GM12878 (cell line): ENCODE data around the gene TOP2B.

Experiments used
- ATF3 ChIP-seq: IDR thresholded peaks from 2 replicates; pipeline ENCODE4 v1.6.1; 2011; ENCODE audit warnings: low read depth, mild to moderate bottlenecking, low read length, moderate library complexity, borderline replicate concordance; ENCODE audit errors: extremely low read depth
- CHD1 ChIP-seq: IDR thresholded peaks from 2 replicates; pipeline ENCODE4 v1.6.1; 2012; ENCODE audit warnings: low read depth, low read length, improper control_type of control experiment
- CTCF ChIP-seq, 3 experiments: IDR thresholded peaks in 2 of 3; conservative IDR thresholded peaks in 1 of 3; 2 replicates each; pipeline ENCODE4 v1.5.1; 2011; ENCODE audit warnings: low read depth in 3 of 3, low read length in 3 of 3, mild to moderate bottlenecking in 3 of 3, control low read depth in 2 of 3, moderate library complexity in 2 of 3, inconsistent platforms in 1 of 3, mixed read lengths in 1 of 3; ENCODE audit not compliant: control insufficient read depth in 2 of 3, insufficient read depth in 1 of 3; ENCODE audit errors: extremely low read depth in 1 of 3
- EP300 ChIP-seq, 2 experiments: fragments of 150-350 bp in 1 of 2; IDR thresholded peaks; 2 replicates each; pipeline ENCODE4 v1.6.1; 2011 to 2012; ENCODE audit warnings: low read depth in 2 of 2, low read length in 2 of 2, borderline replicate concordance in 1 of 2, improper control_type of control experiment in 1 of 2, inconsistent platforms in 1 of 2; ENCODE audit not compliant: control insufficient read depth in 1 of 2
- MAX ChIP-seq: IDR thresholded peaks from 2 replicates; pipeline ENCODE4 v1.6.1; 2012; ENCODE audit warnings: low read depth, low read length, improper control_type of control experiment
- NR2C2 ChIP-seq: IDR thresholded peaks from 2 replicates; pipeline ENCODE4 v1.6.1; 2011; ENCODE audit warnings: borderline replicate concordance, low read depth; ENCODE audit not compliant: control insufficient read depth, insufficient read length
- POLR2A ChIP-seq: IDR thresholded peaks from 2 replicates; pipeline ENCODE4 v1.6.1; 2011; ENCODE audit warnings: low read depth, mild to moderate bottlenecking, low read length
- POLR2AphosphoS5 ChIP-seq: IDR thresholded peaks from 2 replicates; pipeline ENCODE4 v1.6.1; 2011; ENCODE audit warnings: mild to moderate bottlenecking, low read length, inconsistent platforms
- ZBED1 ChIP-seq: IDR thresholded peaks from 2 replicates; pipeline ENCODE4 v1.6.1; 2016; ENCODE audit warnings: borderline replicate concordance
- ZBTB11 ChIP-seq: fragments of 450-650 bp; formaldehyde crosslinking; IDR thresholded peaks from 2 replicates; pipeline ENCODE4 v1.5.0; 2022; ENCODE audit warnings: mild to moderate bottlenecking, missing genetic modification characterization
- ZNF384 ChIP-seq: IDR thresholded peaks from 2 replicates; pipeline ENCODE4 v1.6.1; 2012; ENCODE audit warnings: low read depth, mild to moderate bottlenecking, low read length, improper control_type of control experiment, borderline replicate concordance
- ZZZ3 ChIP-seq: IDR thresholded peaks from 2 replicates; pipeline ENCODE4 v1.6.1; 2011; ENCODE audit warnings: low read depth; ENCODE audit not compliant: control insufficient read depth, insufficient read length

GRCh38 chr3:25587975-25588374 lies 76.7 kb downstream of the TOP2B start:
- TF ChIP-seq CTCF (IDR thresholded peaks at IDR 0.05 in 2 of 3, conservative IDR thresholded peaks at IDR 0.05 in 1 of 3; ENCODE audit: control insufficient read depth in 2 of 3, extremely low read depth in 1 of 3, insufficient read depth in 1 of 3, low read depth in 3 of 3, low read length in 3 of 3), result no peak
- TF ChIP-seq ATF3, result no peak
- no peak for TF ChIP-seq NR2C2
- no peak for TF ChIP-seq MAX
- no peak for TF ChIP-seq EP300 (IDR thresholded peaks at IDR 0.05; ENCODE audit: borderline replicate concordance in 1 of 2, control insufficient read depth in 1 of 2, low read depth in 2 of 2, low read length in 2 of 2)
- no peak for TF ChIP-seq ZNF384
- TF ChIP-seq ZBED1, result no peak
- no peak for TF ChIP-seq ZZZ3
- no peak for TF ChIP-seq POLR2A
- TF ChIP-seq ZBTB11 (CRISPR knock-in tag), result no peak
- no peak for TF ChIP-seq CHD1
- no peak for TF ChIP-seq POLR2AphosphoS5
